GM23248 (cell line): ENCODE results near the gene NCSTN. TPM values are rescaled to one million over a fixed set of nuclear protein-coding genes. Genes with fewer than 3 reads are reported as not detected.

ENCODE experiments used
- DNase-seq: peaks from one replicate; pipeline ENCODE4 v3.0.0-alpha.2; 2015
- H2AFZ ChIP-seq: fragments of 200-600 bp; sonication (generic); 2 replicates; pipeline ENCODE4 v1.6.1; 2016; ENCODE audit warnings: antibody characterized with exemption
- H3F3A ChIP-seq: fragments of 200-600 bp; sonication (generic); 2 replicates; pipeline ENCODE4 v1.6.1; 2016; ENCODE audit warnings: mild to moderate bottlenecking, antibody characterized with exemption, mixed run types; ENCODE audit not compliant: insufficient read depth
- H3K27ac ChIP-seq: fragments of 200-600 bp; sonication (generic); 2 replicates; pipeline ENCODE4 v1.5.1; 2016; ENCODE audit warnings: mild to moderate bottlenecking
- H3K27me3 ChIP-seq: fragments of 200-600 bp; sonication (generic); replicated peaks from 2 replicates; pipeline ENCODE4 v1.6.1; 2016; ENCODE audit warnings: mild to moderate bottlenecking; ENCODE audit not compliant: insufficient read depth
- H3K36me3 ChIP-seq: fragments of 200-600 bp; sonication (generic); 2 replicates; pipeline ENCODE4 v1.6.1; 2016; ENCODE audit warnings: low read depth, mild to moderate bottlenecking
- H3K4me1 ChIP-seq: fragments of 200-600 bp; sonication (generic); 2 replicates; pipeline ENCODE4 v1.6.1; 2016; ENCODE audit warnings: mild to moderate bottlenecking; ENCODE audit not compliant: insufficient read depth
- H3K4me2 ChIP-seq: fragments of 200-600 bp; sonication (generic); one replicate; pipeline ENCODE4 v1.6.1; 2016; ENCODE audit warnings: mild to moderate bottlenecking; ENCODE audit not compliant: unreplicated experiment
- H3K4me3 ChIP-seq: fragments of 200-600 bp; sonication (generic); 2 replicates; pipeline ENCODE4 v1.5.1; 2016; ENCODE audit warnings: mild to moderate bottlenecking
- H3K79me2 ChIP-seq: fragments of 200-600 bp; sonication (generic); 2 replicates; pipeline ENCODE4 v1.6.1; 2016; ENCODE audit warnings: mild to moderate bottlenecking; ENCODE audit not compliant: insufficient read depth
- H3K9ac ChIP-seq: fragments of 200-600 bp; sonication (generic); 2 replicates; pipeline ENCODE4 v1.6.1; 2016; ENCODE audit warnings: mild to moderate bottlenecking
- H3K9me2 ChIP-seq: fragments of 200-600 bp; sonication (generic); 2 replicates; pipeline ENCODE4 v1.6.1; 2016; ENCODE audit warnings: mixed run types, mild to moderate bottlenecking, moderate library complexity; ENCODE audit not compliant: insufficient read depth
- H3K9me3 ChIP-seq: fragments of 200-600 bp; sonication (generic); one replicate; pipeline ENCODE4 v1.6.1; 2017; ENCODE audit warnings: low read depth
- H4K20me1 ChIP-seq: fragments of 200-600 bp; sonication (generic); 2 replicates; pipeline ENCODE4 v1.6.0; 2016; ENCODE audit not compliant: insufficient read depth
- EZH2 ChIP-seq: fragments of 200-600 bp; sonication (generic); IDR thresholded peaks from 2 replicates; pipeline ENCODE4 v1.6.1; 2018; ENCODE audit warnings: antibody characterized with exemption, mild to moderate bottlenecking; ENCODE audit not compliant: insufficient read depth, poor library complexity, severe bottlenecking
- EZH2phosphoT487 ChIP-seq: fragments of 200-600 bp; sonication (generic); IDR thresholded peaks from 2 replicates; pipeline ENCODE4 v1.6.1; 2018; ENCODE audit warnings: antibody characterized with exemption, moderate library complexity, mild to moderate bottlenecking, low read depth; ENCODE audit not compliant: insufficient read depth
- WGBS, 2 experiments: methylation state at CpG; one replicate each; pipeline ENCODE4 v1.1.6; 2015 to 2017; ENCODE audit warnings: low lambda C conversion rate in 2 of 2, low coverage in 1 of 2; ENCODE audit errors: missing lambda C conversion rate in 2 of 2; 5-methylcytosine and 5-hydroxymethylcytosine counted together
- in situ Hi-C: fragments of 300-500 bp; cut with MboI; formaldehyde crosslinking; loops from 2 replicates; pipeline ENCODE4 v1.15.0; 2020
- polyA plus RNA-seq: library from polyadenylated mRNA; unstranded; fragments of >200 nt; fragmentation: Nextera tagmentation; extraction: Ambion mirVana; gene quantifications from 2 replicates; pipeline ENCODE4 v1.2.1, GENCODE V29; 2016
- total RNA-seq: library from RNA; depleted of rRNA; stranded (reverse); fragments of >200 nt; shearing (Covaris generic); gene quantifications from 2 replicates; pipeline ENCODE4 v1.2.3, GENCODE V29; 2014

The NCSTN gene
- total and polyA plus RNA-seq, 2 experiments from 2014 or later: 104 to 138 TPM

- Histone ChIP-seq H4K20me1 (no peaks in the 10 kb centered on the region), H3K27ac (no peak overlapping the region), H3F3A (no peaks in the 10 kb centered on the region), H3K4me1 (no peaks in the 10 kb centered on the region), H3K9me3 (no peaks in the 10 kb centered on the region), H3K4me3 (no peak overlapping the region), H3K9me2 (no peaks in the 10 kb centered on the region), H3K79me2 (no peaks in the 10 kb centered on the region), H3K9ac (no peak overlapping the region), H3K27me3 (peaks cover 37% of the 10 kb centered on the region), H3K4me2 (no peak overlapping the region), H3K36me3 (no peaks in the 10 kb centered on the region), H2AFZ (no peak overlapping the region)
- in situ Hi-C loops: no loop called here
- DNase-seq: no peak
- WGBS, 2 experiments: 51 to 57% methylated on average over 8 of the region's 8 CpGs
- TF ChIP-seq EZH2 (no peak), EZH2phosphoT487 (no peak)
Measured at GRCh38 chr1:160394673-160395072, 51.5 kb downstream of the NCSTN start.

GRCh38 chr1:160397651-160398050 lies 54.5 kb downstream of the NCSTN start:
- Histone ChIP-seq H3K4me3 (no peak overlapping the region), H3K36me3 (no peaks in the 10 kb centered on the region), H3K4me1 (no peaks in the 10 kb centered on the region), H3K9me2 (no peaks in the 10 kb centered on the region), H3K4me2 (no peak overlapping the region), H3K27me3 (peaks cover 51% of the 10 kb centered on the region), H4K20me1 (no peaks in the 10 kb centered on the region), H3K79me2 (no peaks in the 10 kb centered on the region), H3K27ac (no peak overlapping the region), H2AFZ (no peak overlapping the region), H3K9ac (no peak overlapping the region), H3F3A (no peaks in the 10 kb centered on the region), H3K9me3 (no peaks in the 10 kb centered on the region)
- WGBS, 2 experiments: 45 to 67% methylated on average over 1 of the region's 1 CpG
- TF ChIP-seq EZH2 (no peak), EZH2phosphoT487 (no peak)
- DNase-seq: no peak
- in situ Hi-C loops: no loop called here

DNA sequence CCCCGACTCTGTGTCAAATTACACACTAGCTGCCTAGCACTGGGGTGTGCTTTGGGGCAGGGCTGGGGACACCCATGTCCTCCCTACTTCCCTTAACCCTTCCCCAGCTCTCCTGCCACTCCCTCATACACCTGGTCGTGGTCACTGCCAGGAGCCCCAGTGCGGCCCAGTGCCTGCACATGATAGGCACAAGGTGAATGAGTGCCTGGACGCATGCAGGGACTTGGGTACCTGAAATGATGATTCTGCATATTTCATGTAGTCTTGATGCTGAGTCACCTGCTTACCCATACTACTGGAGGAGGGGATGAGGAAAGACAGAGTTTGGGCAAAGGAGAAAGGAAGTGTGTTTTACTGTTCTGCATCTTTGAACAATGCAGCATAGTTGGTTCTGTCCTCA lies 55.6 kb downstream of the NCSTN start:
- no peaks in the 10 kb centered on the region for H3K9me2 ChIP-seq
- no peaks in the 10 kb centered on the region for H3F3A ChIP-seq
- H3K4me1 ChIP-seq: no peaks in the 10 kb centered on the region
- no peak overlapping the region for H3K4me3 ChIP-seq
- peaks cover 62% of the 10 kb centered on the region for H3K27me3 ChIP-seq
- no peak overlapping the region for H3K9ac ChIP-seq
- no peak overlapping the region for H3K4me2 ChIP-seq
- 71 to 73% methylated on average over 4 of the region's 4 CpGs for WGBS, 2 experiments
- no peaks in the 10 kb centered on the region for H4K20me1 ChIP-seq
- H3K79me2 ChIP-seq: no peaks in the 10 kb centered on the region
- no peak overlapping the region for H2AFZ ChIP-seq
- no peak for TF ChIP-seq EZH2phosphoT487
- no peak for TF ChIP-seq EZH2
- H3K27ac ChIP-seq: no peak overlapping the region
- no peaks in the 10 kb centered on the region for H3K9me3 ChIP-seq
- in situ Hi-C loops: no loop called here
- no peaks in the 10 kb centered on the region for H3K36me3 ChIP-seq
- no peak for DNase-seq

- Histone ChIP-seq H3K9ac (no peak overlapping the region), H2AFZ (no peak overlapping the region)
- in situ Hi-C loops: no loop called here
Measured at GRCh38 chr1:160399544-160400222, 56.5 kb downstream of the NCSTN start.

DNA sequence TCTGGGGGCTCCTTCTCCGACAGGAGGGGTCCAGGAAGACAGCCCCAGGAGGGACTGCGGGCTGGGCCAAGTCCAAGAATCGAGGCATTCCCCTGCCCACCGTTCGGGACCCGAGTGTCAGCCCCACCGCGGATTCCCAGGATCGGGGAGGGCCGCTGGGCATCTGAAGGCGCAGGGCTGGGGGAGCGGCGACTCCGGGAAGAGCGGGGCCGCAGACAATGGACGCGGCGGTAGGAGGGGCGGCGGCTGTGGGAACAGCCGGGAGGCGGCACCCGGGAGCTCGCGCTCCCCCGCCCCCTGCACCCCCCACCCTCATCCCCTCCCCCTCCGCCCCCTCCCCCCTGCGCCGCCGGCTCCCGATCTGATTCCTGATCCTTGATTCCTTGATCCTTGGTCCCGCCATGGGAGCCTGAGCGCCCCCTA lies 57.1 kb downstream of the NCSTN start, which contains the start of gene VANGL2:
VANGL2 (plus strand) TSS at position 342 of the 423 bp plus-strand sequence. CDS start 15,274 bp downstream, outside the sequence.
- H4K20me1 ChIP-seq: no peaks in the 10 kb centered on the region

More at GRCh38 chr1:160399544-160400222, 56.5 kb downstream of the NCSTN start:
- Histone ChIP-seq H3K4me1 (no peaks in the 10 kb centered on the region), H3K27me3 (peaks cover 69% of the 10 kb centered on the region), H3F3A (no peaks in the 10 kb centered on the region), H3K9me3 (no peaks in the 10 kb centered on the region), H3K4me3 (no peak overlapping the region), H4K20me1 (no peaks in the 10 kb centered on the region), H3K9me2 (no peaks in the 10 kb centered on the region), H3K36me3 (no peaks in the 10 kb centered on the region), H3K79me2 (no peaks in the 10 kb centered on the region), H3K27ac (no peak overlapping the region), H3K4me2 (no peak overlapping the region)
- WGBS, 2 experiments: 14% methylated on average over 17 of the region's 17 CpGs
- no peak for DNase-seq
- TF ChIP-seq EZH2phosphoT487 (no peak), EZH2 (peak; percentile 73)

More for the DNA sequence above, 57.1 kb downstream of the NCSTN start, which contains the start of gene VANGL2:
- Histone ChIP-seq H3K9ac (no peak within 1 kb of the TSS), H3K9me3 (no peaks in the 10 kb centered on the region), H2AFZ (peak within 1 kb of the TSS; percentile 57; the same call in 1 of the 2 replicates), H3K9me2 (no peaks in the 10 kb centered on the region), H3K79me2 (no peaks in the 10 kb centered on the region), H3F3A (no peaks in the 10 kb centered on the region), H3K27ac (no peak within 1 kb of the TSS), H3K4me1 (no peaks in the 10 kb centered on the region), H3K36me3 (no peaks in the 10 kb centered on the region), H3K4me2 (no peak within 1 kb of the TSS), H3K27me3 (peaks cover 67% of the 10 kb centered on the region), H3K4me3 (no peak within 1 kb of the TSS)
- TF ChIP-seq EZH2phosphoT487 (no peak), EZH2 (no peak)
- DNase-seq: peak; percentile 35
- WGBS, 2 experiments: 3 to 4% methylated on average over 17 to 30 of the region's 34 CpGs
- in situ Hi-C loops: no loop called here
